HG03575 (cell line): ENCODE results near the gene REV3L.
"Not testable (repeated sequence)": the region's sequence is repeated elsewhere in the genome, so short reads cannot be mapped to it uniquely, and the experiment has no call there.

Experiments used
- ATAC-seq: cut with Tn5 transposase; IDR thresholded peaks from one replicate; pipeline ENCODE4 v1.9.1; 2021; ENCODE audit not compliant: unreplicated experiment, insufficient number of reproducible peaks, low FRiP score; ENCODE audit errors: extremely low read depth

REV3L gene, protein sequence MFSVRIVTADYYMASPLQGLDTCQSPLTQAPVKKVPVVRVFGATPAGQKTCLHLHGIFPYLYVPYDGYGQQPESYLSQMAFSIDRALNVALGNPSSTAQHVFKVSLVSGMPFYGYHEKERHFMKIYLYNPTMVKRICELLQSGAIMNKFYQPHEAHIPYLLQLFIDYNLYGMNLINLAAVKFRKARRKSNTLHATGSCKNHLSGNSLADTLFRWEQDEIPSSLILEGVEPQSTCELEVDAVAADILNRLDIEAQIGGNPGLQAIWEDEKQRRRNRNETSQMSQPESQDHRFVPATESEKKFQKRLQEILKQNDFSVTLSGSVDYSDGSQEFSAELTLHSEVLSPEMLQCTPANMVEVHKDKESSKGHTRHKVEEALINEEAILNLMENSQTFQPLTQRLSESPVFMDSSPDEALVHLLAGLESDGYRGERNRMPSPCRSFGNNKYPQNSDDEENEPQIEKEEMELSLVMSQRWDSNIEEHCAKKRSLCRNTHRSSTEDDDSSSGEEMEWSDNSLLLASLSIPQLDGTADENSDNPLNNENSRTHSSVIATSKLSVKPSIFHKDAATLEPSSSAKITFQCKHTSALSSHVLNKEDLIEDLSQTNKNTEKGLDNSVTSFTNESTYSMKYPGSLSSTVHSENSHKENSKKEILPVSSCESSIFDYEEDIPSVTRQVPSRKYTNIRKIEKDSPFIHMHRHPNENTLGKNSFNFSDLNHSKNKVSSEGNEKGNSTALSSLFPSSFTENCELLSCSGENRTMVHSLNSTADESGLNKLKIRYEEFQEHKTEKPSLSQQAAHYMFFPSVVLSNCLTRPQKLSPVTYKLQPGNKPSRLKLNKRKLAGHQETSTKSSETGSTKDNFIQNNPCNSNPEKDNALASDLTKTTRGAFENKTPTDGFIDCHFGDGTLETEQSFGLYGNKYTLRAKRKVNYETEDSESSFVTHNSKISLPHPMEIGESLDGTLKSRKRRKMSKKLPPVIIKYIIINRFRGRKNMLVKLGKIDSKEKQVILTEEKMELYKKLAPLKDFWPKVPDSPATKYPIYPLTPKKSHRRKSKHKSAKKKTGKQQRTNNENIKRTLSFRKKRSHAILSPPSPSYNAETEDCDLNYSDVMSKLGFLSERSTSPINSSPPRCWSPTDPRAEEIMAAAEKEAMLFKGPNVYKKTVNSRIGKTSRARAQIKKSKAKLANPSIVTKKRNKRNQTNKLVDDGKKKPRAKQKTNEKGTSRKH (N-terminal part only)

DNA sequence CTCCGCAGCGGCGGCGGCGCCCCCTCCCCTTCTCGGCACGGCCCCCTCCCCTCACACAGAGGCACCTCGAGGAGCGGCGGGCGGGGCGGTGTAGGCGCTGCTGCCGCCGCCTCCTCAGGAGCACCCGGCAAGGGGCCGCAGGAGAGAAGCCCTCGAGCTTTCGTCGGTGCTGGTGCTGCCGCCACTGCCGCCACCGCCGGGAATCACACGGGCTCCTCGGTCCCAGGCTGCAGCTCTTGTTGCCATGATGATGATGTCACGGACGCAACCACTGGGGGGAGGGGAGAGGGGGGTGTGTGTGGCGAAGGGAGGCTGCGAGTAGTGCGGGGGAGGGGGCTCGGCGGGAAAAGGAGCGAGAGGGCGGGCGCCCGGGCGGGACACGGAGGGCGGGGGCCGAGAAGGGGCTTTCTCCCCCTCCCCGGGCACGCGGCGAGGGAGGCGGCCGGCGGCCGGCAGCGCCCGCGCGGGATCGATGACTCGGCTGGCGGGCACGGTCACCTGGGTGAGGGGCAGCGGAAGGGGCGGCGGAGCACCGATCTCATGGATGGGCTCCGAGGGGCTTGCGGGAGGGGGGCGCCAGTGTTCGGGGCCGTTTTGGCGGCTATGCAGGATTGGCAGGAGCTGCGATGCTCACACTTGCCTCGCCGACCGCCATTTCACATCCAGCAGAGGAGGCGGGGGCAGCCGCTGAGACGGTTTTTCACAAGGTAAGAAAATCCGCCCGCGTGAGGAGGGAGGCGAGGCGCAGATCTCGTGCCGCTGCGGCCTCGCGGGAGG, at the start of gene REV3L:
REV3L (minus strand) TSS at position 260 of the 777 bp plus-strand sequence. CDS start 330 bp downstream, outside the sequence.
- no peak for ATAC-seq

DNA sequence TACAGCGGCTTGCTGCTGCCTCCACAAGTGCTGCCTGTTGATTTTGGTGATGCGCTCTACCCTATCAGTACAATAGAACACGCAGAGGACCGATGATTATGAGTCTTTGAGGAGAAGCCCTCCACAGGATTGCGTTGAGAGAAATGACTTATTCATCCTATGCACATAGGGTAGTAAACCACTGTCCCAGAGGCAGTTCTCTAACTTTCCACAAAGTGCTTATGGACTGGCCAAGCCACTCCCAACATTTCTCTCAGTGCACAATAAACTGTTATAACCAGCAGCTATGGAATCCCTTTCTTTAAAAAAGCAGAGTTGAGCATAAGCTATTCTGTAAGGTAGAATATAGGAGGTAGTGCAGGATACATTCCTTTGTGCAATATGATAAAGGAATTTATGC, 48.2 kb upstream of the REV3L start:
- ATAC-seq: no peak

DNA sequence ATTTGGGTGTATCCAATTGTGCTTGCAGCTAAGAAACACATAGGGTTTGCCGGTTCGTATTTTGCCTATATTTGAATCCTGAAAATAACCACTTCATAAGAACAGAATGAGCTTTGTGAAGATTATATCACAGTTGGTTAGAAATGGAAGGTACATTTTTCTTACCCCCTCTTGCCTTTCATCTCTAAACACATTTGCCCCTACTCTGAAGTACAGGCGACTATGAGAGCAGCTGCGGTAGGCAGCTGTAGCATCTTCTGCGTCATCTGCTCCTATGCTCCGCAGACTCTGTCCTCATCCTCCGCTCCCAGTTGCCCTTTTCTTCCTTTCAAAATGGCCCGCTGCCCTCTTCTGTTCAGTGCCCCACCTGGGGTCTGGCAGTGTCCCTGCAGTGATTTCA, 47.6 kb upstream of the REV3L start:
- ATAC-seq: no peak

DNA sequence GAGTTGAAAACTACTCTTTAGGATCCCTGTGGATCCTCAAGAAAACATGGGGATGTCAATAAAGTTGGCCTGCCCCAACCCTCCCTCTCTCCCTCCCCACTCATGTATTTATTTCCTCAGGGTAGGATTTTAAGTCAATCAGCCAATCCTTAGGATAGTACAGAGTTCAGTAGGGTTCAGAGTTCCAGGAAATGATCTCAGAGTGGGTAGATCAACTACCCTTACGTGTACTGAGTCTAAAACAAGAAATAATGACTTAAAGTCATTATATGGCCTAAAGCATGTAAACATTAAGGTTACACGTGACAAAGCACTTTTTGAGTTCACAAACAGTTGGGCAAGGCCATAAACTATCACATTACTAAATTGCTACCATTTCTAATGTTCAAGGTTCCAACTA, 47.2 kb upstream of the REV3L start:
- ATAC-seq: no peak

DNA sequence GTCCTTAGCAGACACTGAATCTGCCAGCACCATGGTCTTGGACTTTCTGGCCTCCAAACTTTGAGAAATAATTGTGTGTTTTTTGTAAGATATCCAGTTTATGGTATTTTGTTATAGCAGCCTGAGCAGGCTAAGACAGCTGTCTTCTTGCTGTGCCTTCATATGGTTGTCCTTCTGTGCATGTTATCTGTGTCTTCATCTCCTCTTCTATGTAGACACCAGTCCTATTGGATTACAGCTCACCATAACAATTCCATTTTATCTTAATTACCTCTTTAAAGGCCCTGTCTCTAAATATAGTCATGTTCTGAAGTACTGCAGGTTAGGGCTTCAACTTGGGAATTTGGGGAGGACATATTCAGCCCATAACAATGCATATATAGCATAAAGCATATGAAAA, 44.3 kb upstream of the REV3L start:
- ATAC-seq: no peak

DNA sequence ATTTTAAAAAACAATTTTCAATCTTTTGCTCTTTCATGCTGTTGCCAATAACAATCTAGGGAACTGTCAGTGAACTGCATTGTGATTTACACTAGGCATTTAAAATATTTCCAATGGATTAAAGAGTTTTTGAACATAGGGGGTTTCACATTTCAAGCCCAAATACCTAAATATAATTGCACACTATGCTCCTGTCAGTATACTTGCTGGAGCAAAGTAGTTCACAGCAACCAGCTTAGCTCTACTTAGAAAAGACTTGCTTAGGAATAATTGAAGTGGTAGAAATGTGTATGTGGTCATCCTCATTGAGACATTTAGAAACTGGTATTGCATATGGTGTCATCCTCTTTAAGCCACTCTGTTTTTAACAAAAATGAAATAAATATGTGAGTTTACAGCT, 41.7 kb upstream of the REV3L start:
- ATAC-seq: no peak

DNA sequence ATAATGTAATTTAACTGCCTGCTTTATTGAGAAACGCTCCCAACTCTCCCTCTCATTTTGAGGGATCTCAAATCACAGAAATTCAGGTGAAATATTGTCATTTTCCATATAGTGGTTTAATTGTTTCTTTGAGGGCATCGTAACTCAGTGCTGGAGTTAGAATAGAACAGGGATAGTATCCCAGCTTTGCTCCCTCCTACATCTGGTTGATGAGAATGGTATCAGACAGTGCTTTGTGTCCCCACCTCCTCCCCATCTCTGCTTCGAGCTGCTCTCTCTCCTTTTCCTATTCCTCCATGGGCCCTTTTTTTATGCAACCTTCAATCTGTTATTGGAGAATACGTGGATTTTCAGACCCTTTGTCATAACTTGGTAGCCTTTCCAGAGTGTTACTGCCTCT, 41.2 kb upstream of the REV3L start:
- no peak for ATAC-seq

DNA sequence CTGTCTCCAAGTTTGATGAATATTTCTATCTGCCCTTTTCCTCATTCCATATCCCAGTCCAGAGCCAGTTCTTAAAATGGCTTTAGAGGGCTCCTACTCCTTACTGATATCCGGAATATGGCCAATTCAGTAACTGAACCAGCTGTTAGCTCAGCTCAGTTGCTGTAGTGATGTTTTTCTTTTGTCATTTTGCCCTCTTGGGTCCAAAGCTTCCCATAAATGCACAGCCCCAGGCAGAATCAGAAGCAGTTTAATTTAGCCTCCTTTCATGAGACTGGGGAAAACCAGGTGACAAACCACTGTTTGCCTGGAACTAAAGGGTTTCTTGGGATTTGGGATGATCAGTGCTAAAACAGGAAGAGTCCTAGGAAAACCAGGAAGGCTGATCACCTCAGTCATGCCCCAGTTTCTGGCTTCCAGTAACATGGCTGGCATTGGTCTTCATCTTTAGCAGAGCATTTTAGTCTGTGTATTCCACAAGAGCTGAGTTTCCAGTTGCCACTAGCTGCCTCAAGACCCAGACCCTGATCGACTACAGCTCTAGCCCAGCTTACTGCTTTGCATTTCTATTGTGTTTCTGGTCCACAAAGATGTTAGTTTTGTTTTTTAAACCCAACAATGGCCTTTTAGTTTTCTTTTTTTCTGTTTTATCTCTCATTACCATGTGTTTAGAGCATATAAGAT, 40.6 kb upstream of the REV3L start:
- no peak for ATAC-seq

DNA sequence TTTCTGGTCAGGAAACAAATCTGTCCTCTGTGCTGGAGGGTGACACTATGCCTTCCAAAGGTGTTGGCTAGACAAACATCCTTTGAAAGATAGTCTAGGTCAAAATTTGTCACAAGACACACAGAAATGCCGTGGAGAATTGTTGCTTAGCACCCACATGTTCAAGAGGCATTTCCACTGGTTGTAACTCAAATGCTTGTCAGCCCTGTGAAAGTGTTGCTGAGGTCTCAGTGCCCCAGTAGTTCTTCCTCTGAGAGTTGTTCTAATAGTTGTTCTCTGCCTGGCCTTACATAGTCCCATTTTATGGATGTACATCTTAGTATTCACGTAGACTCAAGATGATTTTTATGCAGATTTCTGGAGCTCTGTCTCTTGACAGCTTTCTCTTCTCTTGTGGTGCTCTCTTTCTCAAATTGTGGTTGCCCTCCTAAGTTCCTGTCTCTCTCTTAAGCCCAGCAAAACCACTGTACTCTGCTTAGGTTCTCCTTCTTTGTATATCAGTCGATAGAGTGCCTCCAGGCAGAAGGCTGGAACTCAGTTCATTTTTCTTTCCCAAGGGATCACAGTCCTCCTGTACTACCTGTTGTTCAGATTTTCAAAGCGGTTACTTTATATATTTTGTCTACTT, 39.5 kb upstream of the REV3L start:
- ATAC-seq: no peak

DNA sequence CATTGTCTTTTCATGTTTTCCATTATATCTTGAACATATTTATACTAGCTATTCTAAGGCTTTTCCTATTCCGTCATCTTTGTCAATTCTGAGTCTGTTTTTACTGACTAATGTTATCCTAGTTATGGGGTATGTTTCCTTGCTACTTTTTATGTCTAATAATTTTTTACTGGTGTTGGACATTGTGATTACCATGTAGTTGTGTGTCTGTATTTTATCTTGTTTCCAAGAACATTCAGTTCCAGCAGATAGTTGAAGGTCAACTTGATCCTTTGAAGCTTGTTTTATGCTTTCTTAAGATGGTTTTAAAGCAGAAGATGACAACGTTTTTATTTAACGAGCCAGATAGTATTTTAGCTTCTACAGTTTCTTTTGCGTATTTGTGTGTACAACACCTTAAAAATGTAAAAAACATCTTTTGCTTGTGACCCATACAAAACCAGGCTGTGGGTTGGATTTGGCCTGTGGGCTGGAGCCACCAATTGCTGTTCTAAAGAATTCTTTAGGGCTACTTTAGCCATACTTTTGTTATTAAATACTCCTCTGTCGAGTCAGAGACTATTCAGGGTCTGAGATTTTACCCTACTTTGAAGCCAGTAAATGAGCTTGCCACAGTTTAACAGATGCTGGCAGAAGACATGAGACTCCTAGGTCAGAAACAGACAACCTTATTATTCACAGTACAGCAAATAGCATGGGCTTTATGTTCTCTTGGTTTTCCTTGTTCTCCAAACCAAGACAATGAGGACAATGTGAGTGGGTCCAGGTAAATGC, 38.7 kb upstream of the REV3L start:
- no peak for ATAC-seq

DNA sequence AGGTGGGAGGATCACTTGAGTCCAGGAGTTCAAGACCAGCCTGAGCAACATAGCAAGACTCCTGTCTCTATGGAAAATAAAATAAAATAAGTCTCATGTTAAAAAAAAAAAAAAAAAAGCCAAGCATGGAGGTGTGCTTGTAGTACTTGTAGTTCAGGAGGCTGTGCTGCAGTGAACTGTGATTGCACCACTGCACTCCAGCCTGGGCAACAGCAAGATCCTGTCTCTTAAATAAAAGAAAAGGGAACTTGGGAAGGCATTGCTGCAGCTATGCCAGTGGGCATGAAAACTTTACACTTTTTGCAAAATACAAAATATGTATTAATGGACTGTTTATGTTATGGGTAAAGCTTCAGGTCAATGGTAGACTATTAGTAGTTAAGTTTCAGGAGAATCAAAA, 37.5 kb upstream of the REV3L start:
- ATAC-seq: no peak

DNA sequence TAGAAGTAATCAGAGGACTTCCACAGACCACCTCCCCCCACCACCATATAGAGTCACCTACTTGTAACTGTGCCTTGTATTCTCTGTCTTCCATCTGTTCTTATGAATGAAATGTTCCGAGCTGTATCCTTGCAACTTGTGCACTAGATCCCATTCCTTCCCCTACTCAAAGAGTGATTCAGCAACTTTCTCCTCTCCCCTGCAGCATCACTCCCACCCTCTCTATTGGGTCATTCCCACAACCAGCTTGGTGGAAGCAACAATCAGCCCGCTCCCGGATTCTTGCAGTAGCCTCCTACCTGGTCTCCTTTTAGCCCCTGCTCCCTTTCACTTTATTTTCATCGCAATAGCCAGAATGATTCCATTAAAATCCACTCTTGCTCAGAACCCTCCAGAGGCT, 34.9 kb upstream of the REV3L start:
- ATAC-seq: no peak

DNA sequence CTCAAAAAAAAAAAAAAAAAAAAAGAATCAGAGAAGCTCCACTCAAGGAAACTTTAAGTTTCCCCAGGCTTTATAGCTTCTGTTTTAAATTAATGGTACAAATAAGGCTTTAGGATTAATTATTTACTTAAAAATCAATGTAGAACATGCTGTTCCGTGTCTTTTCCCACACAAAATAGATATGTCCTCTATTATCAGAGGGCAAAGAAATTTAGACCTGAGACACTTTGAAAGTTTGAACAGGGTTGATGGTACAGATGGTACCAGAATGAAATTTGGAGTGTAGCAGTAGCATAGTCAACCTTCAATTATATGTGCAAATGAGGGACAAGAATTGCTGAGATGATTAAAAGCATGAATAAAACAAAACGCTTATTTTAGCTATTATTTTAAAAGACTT, 32.2 kb upstream of the REV3L start:
- no peak for ATAC-seq

DNA sequence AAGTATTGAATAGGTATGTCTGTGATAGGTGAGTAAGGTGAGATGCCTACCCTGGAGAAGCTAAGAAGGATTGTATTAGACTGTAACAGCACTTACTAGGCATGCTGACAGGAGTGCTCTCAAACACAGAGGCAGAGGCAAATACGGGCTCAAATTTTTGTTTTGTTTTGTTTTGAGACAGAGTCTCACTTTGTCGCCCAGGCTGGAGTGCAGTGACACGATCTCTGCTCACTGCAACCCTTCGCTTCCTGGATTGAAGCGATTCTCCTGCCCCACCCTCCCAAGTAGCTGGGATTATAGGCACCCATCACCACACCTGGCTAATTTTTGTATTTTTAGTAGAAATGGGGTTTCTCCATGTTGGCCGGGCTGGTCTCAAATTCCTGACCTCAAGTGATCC, 31.5 kb upstream of the REV3L start:
- ATAC-seq: not testable (repeated sequence)

DNA sequence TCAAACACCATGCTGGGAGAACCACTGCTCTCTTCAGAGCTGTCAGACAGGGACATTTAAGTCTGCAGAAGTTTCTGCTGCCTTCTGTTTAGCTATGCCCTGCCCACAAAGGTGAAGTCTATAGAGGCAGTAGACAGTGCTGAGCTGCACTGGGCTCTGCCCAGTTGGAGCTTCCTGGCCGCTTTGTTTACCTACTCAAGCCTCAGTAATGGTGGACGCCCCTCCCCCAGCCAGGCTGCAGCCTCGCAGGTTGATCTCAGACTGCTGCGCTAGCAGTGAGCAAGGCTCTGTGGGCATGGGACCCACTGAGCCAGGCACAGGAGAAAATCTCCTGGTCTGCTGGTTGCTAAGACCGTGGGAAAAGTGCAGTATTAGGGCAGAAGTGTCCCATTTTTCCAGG, 24.2 kb upstream of the REV3L start:
- ATAC-seq: not testable (repeated sequence)

DNA sequence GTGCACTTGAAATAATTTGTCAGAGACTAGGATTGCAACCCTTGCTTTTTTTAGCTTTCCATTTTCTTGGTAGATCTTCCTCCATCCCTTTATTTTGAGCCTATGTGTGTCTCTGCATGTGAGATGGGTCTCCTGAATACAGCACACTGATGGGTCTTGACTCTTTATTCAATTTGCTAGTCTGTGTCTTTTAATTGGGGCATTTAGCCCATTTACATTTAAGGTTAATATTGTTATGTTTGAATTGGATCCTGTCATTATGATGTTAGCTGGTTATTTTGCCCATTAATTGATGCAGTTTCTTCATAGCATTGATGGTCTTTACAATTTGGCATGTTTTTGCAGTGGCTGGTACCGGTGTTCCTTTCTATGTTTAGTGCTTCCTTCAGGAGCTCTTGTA, 22.5 kb upstream of the REV3L start:
- ATAC-seq: not testable (repeated sequence)

DNA sequence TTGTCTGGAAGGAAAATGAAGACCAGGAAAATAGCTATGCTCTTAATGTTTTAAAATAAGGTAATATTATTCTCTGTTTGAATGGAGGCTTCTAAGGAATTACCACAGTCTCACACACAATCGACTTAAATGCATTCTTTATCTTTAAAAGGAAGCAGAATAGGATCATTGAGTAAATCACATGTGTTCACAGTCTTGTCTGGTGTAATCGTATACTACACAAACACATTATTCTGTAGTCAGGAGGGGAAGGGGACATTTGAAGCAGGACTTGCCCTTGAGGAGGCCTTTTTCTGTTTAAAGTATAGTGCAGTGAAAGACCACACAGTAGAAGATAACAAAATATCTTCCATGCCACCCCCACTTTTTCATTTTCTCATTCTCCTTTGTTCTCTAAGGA, 20.6 kb upstream of the REV3L start:
- ATAC-seq: no peak
